AG04450 (cell line): Measurements from ENCODE around the gene ADAM10. TPM values are rescaled to one million over a fixed set of nuclear protein-coding genes. Genes with fewer than 3 reads are reported as not detected.
"Not testable (repeated sequence)": the region's sequence is repeated elsewhere in the genome, so short reads cannot be mapped to it uniquely, and the experiment has no call there.

Experiments
- CTCF ChIA-PET: fragments of 300-600, 350-600 bp; formaldehyde crosslinking; extraction: SDS; loops from one replicate; lab custom pipeline; 2022; ENCODE audit warnings: antibody characterized with exemption, inconsistent platforms; lab: Charles Lee
- POLR2A ChIA-PET: fragments of 350-600 bp; formaldehyde crosslinking; extraction: SDS; loops from one replicate; lab custom pipeline; 2021; ENCODE audit warnings: antibody characterized with exemption, inconsistent platforms; lab: Yijun Ruan, JAX
- DNase-seq: peaks from one replicate; pipeline ENCODE4 v3.0.0-alpha.2; 2011; ENCODE audit warnings: low read depth, low spot score
- H3K27ac ChIP-seq: one replicate; pipeline ENCODE4 v1.5.1; 2012; ENCODE audit warnings: low read depth, low read length, control low read depth
- H3K27me3 ChIP-seq: one replicate; pipeline ENCODE4 v1.6.0; 2012; ENCODE audit warnings: low read length; ENCODE audit not compliant: control insufficient read depth, insufficient read depth
- H3K4me3 ChIP-seq: 2 replicates; pipeline ENCODE4 v1.5.1; 2011; ENCODE audit warnings: mild to moderate bottlenecking, low read depth, low read length, control low read depth
- H3K9me3 ChIP-seq: 2 replicates; pipeline ENCODE4 v1.5.1; 2012; ENCODE audit warnings: low read length; ENCODE audit not compliant: control insufficient read depth, insufficient read depth
- CTCF ChIP-seq: IDR thresholded peaks from 2 replicates; pipeline ENCODE4 v1.5.1; 2011; ENCODE audit warnings: low read depth, low read length, control low read depth, inconsistent platforms
- polyA plus RNA-seq: library from polyadenylated mRNA; depleted of rRNA; stranded (reverse); fragments of >200 nt; gene quantifications from 2 replicates; pipeline ENCODE4 v1.2.3, GENCODE V29; 2011

ADAM10 gene
- polyA plus RNA-seq, 1 experiment = 220 TPM

DNA sequence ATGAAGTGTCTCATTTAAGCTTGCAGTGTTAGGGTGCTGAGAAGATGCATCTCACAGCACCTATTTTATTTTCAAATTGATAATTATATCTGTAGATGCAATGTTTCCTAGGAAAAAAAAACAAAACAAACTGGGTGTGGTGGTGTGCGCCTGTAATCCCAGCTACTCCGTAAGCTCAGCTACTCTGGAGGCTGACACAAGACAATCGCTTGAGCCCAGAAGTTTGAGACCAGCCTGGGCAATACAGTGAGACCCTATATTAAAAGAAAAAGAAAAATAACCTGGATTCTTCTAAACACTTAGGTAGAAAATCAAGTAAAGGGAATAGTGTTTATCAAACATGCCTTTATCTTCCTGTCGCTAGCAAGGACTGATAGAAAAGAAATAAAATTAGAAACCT lies 23.5 kb upstream of the ADAM10 start:
- H3K4me3 ChIP-seq = peak overlapping the region; percentile 79
- ChIA-PET CTCF (interaction anchor here (1.3 to 3.8 kb wide), 2 partner anchors 545 to 560 kb away, joined by 3 to 26 read pairs; no protein-coding TSS in a partner anchor), POLR2A (no interaction called here)
- H3K27ac ChIP-seq = no peak overlapping the region
- no peak for DNase-seq
- TF ChIP-seq CTCF = no peak
- H3K27me3 ChIP-seq = no peaks in the 10 kb centered on the region
- no peaks in the 10 kb centered on the region; the same call in 1 of the 2 replicates for H3K9me3 ChIP-seq

- peak overlapping the region; percentile 87 for H3K27ac ChIP-seq
- no peak for DNase-seq
- CTCF ChIA-PET = interaction anchor here (0.5 to 3.8 kb wide), 8 partner anchors 10 to 559 kb away, joined by 3 to 26 read pairs (median 4); partner anchors contain the start of gene ADAM10
- H3K4me3 ChIP-seq = peak overlapping the region; percentile 79
- H3K27me3 ChIP-seq = no peaks in the 10 kb centered on the region
- POLR2A ChIA-PET = interaction anchor here (0.6 to 2.6 kb wide), 9 partner anchors 12 to 440 kb away, joined by 3 to 75 read pairs (median 4); partner anchors contain the start of gene ADAM10
- no peaks in the 10 kb centered on the region; the same call in 1 of the 2 replicates for H3K9me3 ChIP-seq
- TF ChIP-seq CTCF = no peak
These were observed 22.2 kb upstream of the ADAM10 start for GRCh38 chr15:58771621-58772250.

DNA sequence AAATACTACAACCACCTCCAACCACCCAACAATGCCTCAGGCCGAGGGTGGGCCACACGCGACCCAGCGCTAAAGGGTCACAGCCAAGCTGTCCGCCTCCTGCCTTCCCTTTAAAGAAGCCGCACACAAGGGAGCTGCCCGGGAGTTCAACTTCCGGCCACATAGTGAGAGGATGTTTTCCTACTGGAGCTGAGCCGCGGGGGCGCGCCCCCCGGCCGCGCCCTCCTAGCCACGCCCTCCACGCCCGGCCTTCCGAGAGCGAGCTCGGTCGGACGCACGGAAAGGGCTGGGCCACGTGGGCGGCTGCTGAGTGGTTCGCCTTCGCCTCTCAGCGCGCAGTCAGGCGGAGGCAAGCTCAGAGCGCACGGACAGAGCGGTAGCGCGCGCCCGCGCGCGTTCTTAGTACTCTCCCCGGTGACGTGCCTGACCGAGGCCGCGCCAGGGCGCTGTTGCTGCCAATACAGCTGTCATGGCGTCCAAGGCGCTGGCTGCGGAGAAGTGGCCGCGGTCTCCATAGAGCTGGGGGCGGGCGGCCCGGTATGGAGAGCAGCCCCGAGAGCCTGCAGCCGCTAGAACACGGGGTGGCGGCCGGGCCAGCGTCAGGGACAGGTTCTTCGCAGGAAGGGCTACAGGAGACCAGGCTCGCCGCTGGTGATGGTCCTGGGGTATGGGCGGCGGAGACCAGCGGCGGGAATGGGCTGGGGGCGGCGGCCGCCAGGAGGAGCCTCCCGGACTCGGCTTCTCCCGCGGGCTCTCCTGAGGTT lies 21.5 kb upstream of the ADAM10 start, which contains the start of gene MINDY2:
TSS of gene MINDY2 (plus strand) at position 446 of the 764 bp plus-strand sequence. CDS start at position 540, 94 bp downstream.
- POLR2A ChIA-PET = interaction anchor here (0.6 to 2.6 kb wide), 15 partner anchors 12 to 557 kb away, joined by 3 to 75 read pairs (median 4); partner anchors contain the start of gene ADAM10
- no peaks in the 10 kb centered on the region for H3K27me3 ChIP-seq
- peak within 1 kb of the TSS; percentile 97 for H3K27ac ChIP-seq
- no peaks in the 10 kb centered on the region; the same call in 1 of the 2 replicates for H3K9me3 ChIP-seq
- CTCF ChIA-PET = interaction anchor here (0.5 to 3.8 kb wide), 25 partner anchors 11 to 559 kb away, joined by 3 to 26 read pairs (median 4); partner anchors contain the start of gene ADAM10
- peak within 1 kb of the TSS; percentile 79 for H3K4me3 ChIP-seq
- DNase-seq = peak; percentile 98
- TF ChIP-seq CTCF = peak; percentile 36

GRCh38 chr15:58770519-58770856 lies 21.0 kb upstream of the ADAM10 start:
- CTCF ChIA-PET = interaction anchor here (0.5 to 3.8 kb wide), 29 partner anchors 11 to 759 kb away, joined by 3 to 26 read pairs (median 4); partner anchors contain the start of gene ADAM10
- 0 out of 2 replicates have a peak, but pooled peaks have one; percentile 31 for TF ChIP-seq CTCF
- peak; percentile 46 for DNase-seq

DNA sequence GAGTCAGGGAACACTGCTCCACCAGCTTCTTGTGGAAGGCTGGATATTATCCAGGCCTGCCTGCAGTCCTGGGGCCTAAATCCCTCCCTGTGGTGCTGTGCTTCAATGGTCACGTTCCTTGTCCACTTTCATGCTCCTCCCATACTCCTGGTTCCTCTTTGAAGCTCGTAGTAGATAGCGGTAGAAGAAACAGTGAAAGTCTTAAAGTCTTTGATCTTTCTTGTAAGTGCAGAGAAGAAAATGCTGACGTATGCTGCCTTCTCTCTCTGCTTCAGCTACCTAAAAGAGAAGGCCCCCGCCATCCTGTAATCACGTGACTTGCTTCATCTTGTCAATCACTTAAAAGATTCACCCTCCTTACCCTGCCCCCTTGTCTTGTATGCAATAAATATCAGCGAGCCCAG lies 19.1 kb upstream of the ADAM10 start:
- POLR2A ChIA-PET, H3K27ac ChIP-seq, DNase-seq, H3K27me3 ChIP-seq, H3K4me3 ChIP-seq, H3K9me3 ChIP-seq: not testable (repeated sequence)
- CTCF ChIA-PET = interaction anchor here (1.0 kb wide), 1 partner anchor 541 kb away, joined by 3 read pairs; no protein-coding TSS in a partner anchor

More at GRCh38 chr15:58770519-58770856, 21.0 kb upstream of the ADAM10 start:
- POLR2A ChIA-PET = interaction anchor here (0.6 to 2.6 kb wide), 14 partner anchors 11 to 548 kb away, joined by 3 to 75 read pairs (median 4); partner anchors contain the start of gene ADAM10
- H3K27me3 ChIP-seq = no peaks in the 10 kb centered on the region
- peak overlapping the region; percentile 68 for H3K4me3 ChIP-seq
- H3K9me3 ChIP-seq = no peaks in the 10 kb centered on the region; the same call in 1 of the 2 replicates
- H3K27ac ChIP-seq = peak overlapping the region; percentile 97
